Fibroblast of skin of left biceps (primary cell): ENCODE data around the gene ZNF839.
"Not testable (repeated sequence)": the region's sequence is repeated elsewhere in the genome, so short reads cannot be mapped to it uniquely, and the experiment has no call there.

Experiments used
- DNase-seq, 2 experiments: peaks; one replicate each; pipeline ENCODE4 v3.0.0-alpha.2; 2013; ENCODE audit warnings: low read depth in 2 of 2

ZNF839 gene

GRCh38 chr14:102342238-102342637, 22.7 kb downstream of the ZNF839 start:
- DNase-seq = no peak

GRCh38 chr14:102344084-102344483, 24.5 kb downstream of the ZNF839 start:
- no peak for DNase-seq

GRCh38 chr14:102344485-102344884, 24.9 kb downstream of the ZNF839 start:
- no peak for DNase-seq

- no peak for DNase-seq
Measured at GRCh38 chr14:102345232-102345631, 25.7 kb downstream of the ZNF839 start.

DNA sequence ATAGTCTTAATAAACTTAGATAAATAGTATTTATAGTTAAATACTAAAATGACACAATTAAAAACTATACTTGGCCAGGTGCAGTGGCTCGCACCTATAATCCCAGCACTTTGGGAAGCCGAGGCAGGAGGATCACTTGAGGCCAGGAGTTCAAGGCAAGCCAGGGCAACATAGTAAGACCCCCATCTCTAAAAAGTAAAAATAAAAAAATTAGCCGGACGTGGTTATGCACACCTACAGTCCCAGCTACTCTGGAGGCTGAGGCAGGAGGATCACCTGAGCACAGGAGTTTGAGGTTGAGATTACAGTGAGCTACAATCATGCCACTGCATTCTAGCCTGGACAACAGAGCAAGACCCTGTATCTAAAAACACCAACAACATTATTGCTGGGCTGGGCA, 27.1 kb downstream of the ZNF839 start:
- DNase-seq = no peak

GRCh38 chr14:102348376-102348775, 28.8 kb downstream of the ZNF839 start:
- DNase-seq = no peak

- no peak for DNase-seq
Measured at GRCh38 chr14:102351023-102351422, 31.5 kb downstream of the ZNF839 start.

GRCh38 chr14:102351593-102351992, 32.0 kb downstream of the ZNF839 start:
- DNase-seq = not testable (repeated sequence)

DNA sequence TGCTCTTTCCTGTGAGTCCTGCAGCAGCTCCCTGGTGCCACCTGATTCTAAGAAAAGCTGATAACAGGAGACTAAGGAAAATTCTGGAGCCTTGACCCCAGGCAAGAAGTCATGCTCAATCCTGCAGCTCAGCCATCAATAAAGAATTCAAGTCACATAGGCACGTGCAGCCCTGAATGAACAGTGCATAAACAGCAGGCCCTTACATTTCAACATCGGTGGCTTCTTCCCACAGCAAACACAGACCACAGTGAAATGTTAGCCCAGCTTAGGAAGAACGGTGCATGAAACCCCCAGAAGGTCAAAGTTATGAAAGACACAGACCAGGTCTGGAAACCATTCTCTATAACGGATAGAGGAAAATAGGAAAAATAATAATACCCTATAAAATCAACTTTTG, 32.7 kb downstream of the ZNF839 start:
- DNase-seq = no peak

- DNase-seq = no peak
Measured at GRCh38 chr14:102353126-102353619, 33.6 kb downstream of the ZNF839 start.

DNA sequence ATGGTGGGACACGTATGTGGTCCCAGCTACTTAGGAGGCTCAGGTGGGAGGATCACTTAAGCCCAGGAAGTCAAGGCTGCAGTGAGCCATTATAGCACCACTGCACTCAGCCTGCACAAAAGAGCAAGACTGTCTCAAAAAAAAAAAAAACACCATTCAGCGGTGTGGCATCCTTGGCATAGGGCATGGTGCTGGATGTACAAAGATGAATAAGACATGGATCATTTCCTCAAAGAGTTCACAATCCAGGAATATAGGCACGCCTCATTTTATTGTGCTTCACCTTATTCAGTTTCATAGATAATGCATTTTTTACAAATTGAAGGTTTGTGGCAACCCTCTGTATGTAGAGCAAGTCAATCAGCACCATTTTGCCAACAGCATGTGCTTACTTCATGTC, 36.7 kb downstream of the ZNF839 start:
- DNase-seq = no peak

- DNase-seq = no peak
Measured at GRCh38 chr14:102359341-102359740, 39.8 kb downstream of the ZNF839 start.

GRCh38 chr14:102360388-102360787, 40.8 kb downstream of the ZNF839 start:
- no peak for DNase-seq

DNA sequence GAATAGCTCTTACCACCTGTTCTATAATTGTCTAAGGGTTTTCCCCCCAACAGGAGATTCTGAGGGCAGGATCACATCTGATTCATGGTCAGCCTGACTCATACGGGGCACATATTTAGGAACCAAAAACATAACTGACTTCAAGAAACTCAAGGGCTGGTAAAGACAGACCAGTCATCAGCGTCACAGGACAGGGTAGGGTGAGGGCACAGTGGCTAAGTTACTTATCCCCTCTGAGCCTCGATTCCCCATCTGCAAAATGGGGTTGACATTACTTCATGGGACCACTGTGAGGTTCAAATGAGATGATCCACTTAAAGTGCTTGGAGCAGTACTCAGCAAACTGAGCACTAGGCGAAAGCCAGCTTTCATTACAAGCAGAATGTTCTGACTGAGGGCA, 42.5 kb downstream of the ZNF839 start:
- no peak for DNase-seq

GRCh38 chr14:102362545-102363181, 43.1 kb downstream of the ZNF839 start, which contains the start of the genes CINP and TECPR2:
CINP (minus strand) TSS chr14:102362890; CDS start chr14:102362851, 39 bp downstream.
TECPR2 (plus strand) TSS chr14:102362941; CDS start chr14:102376722, 13,781 bp downstream.
- peak; percentile 76 to 77 for DNase-seq

- no peak for DNase-seq
Measured at GRCh38 chr14:102363182-102363943, 43.8 kb downstream of the ZNF839 start.

- no peak for DNase-seq
Measured at GRCh38 chr14:102370305-102370809, 50.8 kb downstream of the ZNF839 start.

GRCh38 chr14:102371361-102371760, 51.8 kb downstream of the ZNF839 start:
- no peak for DNase-seq

- DNase-seq = no peak
Measured at GRCh38 chr14:102373110-102373509, 53.6 kb downstream of the ZNF839 start.

DNA sequence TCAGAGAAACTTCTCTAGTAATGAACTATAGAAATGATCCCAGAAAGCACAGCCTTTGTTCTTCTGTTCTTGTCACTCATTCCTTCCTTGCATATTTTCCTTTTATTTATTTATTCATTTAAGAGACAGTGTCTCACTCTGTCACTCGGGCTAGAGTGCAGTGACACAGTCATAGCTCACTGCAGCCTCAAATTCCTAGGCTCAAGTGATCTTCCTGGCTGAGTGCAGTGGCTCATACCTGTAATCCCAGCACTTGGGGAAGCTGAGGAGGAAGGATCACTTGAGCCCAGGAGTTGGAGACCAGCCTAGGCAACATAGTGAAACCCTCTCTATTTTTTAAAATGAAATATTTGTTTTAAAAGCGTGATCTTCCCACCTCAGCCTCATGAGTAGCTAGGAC, 54.7 kb downstream of the ZNF839 start:
- no peak for DNase-seq

- no peak for DNase-seq
Measured at GRCh38 chr14:102375119-102375518, 55.6 kb downstream of the ZNF839 start.

DNA sequence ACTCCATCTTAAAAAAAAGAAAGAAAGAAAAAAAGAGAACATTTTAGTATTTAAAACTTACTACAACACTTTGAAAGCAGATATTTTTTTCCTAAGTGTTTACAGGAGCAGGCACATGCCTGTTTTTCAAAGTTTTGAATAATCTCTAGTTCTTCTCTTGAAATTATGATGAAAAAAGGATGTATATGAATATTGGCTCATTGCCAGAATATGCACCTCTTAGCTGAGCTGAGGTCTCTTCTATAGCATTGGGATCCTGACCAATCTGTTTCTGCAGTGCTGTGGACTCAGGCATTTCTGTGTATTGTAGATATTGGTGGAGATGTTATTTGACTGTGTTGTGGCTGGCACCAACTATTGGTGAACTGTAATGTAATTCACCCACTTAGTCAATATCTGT, 58.1 kb downstream of the ZNF839 start:
- no peak for DNase-seq

GRCh38 chr14:102378830-102379229, 59.3 kb downstream of the ZNF839 start:
- no peak for DNase-seq
